H1 (cell line): ENCODE measurements around the gene CCDC197. TPM values are rescaled to one million over a fixed set of nuclear protein-coding genes. Genes with fewer than 3 reads are reported as not detected.

Source experiments
- CTCF ChIA-PET: fragments of 300-600 bp; sonication (Branson Sonifier 250); formaldehyde crosslinking; loops from one replicate; lab custom pipeline; 2021; ENCODE audit not compliant: partially characterized antibody; lab: Charles Lee
- POLR2A ChIA-PET: fragments of 300-600 bp; sonication (Branson Sonifier 250); formaldehyde crosslinking; loops from one replicate; lab custom pipeline; 2021; ENCODE audit warnings: inconsistent platforms; ENCODE audit not compliant: partially characterized antibody; lab: Charles Lee
- DNase-seq, 2 experiments: peaks; one replicate each; pipeline versions ENCODE4 v3.0.0 to v3.0.0-alpha.2; 2010 to 2022; ENCODE audit warnings: low spot score in 2 of 2, low read depth in 1 of 2, mixed read lengths in 1 of 2
- FAIRE-seq: peaks from 2 replicates; lab custom pipeline; 2011; peaks lifted over from hg19 to GRCh38; lab: Jason Lieb, UNC
- H2AFZ ChIP-seq: 2 replicates; pipeline ENCODE4 v1.8.1; 2012; ENCODE audit warnings: low read length, inconsistent platforms
- H2AK5ac ChIP-seq: 2 replicates; pipeline ENCODE4 v1.6.1; 2013; ENCODE audit warnings: low read depth, low read length
- H2BK120ac ChIP-seq: replicated peaks from 2 replicates; pipeline ENCODE3; 2013; ENCODE audit warnings: low read depth, low read length, inconsistent platforms
- H2BK12ac ChIP-seq: 2 replicates; pipeline ENCODE4 v1.6.1; 2013; ENCODE audit warnings: low read depth, low read length
- H2BK15ac ChIP-seq: 2 replicates; pipeline ENCODE4 v1.6.1; 2013; ENCODE audit warnings: low read length
- H2BK20ac ChIP-seq: 2 replicates; pipeline ENCODE4 v1.6.1; 2013; ENCODE audit warnings: low read length
- H2BK5ac ChIP-seq: 2 replicates; pipeline ENCODE4 v1.6.1; 2013; ENCODE audit warnings: low read depth, low read length
- H3K14ac ChIP-seq: 2 replicates; pipeline ENCODE4 v1.6.1; 2013; ENCODE audit warnings: inconsistent platforms; ENCODE audit not compliant: insufficient read length
- H3K18ac ChIP-seq: 2 replicates; pipeline ENCODE4 v1.6.1; 2013; ENCODE audit warnings: low read length; ENCODE audit errors: extremely low read depth
- H3K23ac ChIP-seq: 2 replicates; pipeline ENCODE4 v1.6.1; 2013; ENCODE audit warnings: inconsistent platforms; ENCODE audit not compliant: insufficient read length
- H3K23me2 ChIP-seq: 2 replicates; pipeline ENCODE4 v1.6.1; 2013; ENCODE audit warnings: low read depth, low read length
- H3K27ac ChIP-seq: 2 replicates; pipeline ENCODE4 v1.6.1; 2011; ENCODE audit warnings: low read depth, low read length, inconsistent platforms
- H3K27me3 ChIP-seq, 4 experiments: replicated peaks in 1 of 4; 1 replicate in 1 of 4; 2 replicates in 3 of 4; pipeline versions ENCODE4 v1.6.1 to v1.8.1; 2011 to 2013; ENCODE audit warnings: low read length in 3 of 4, mild to moderate bottlenecking in 3 of 4, inconsistent platforms in 2 of 4, mixed read lengths in 2 of 4, moderate library complexity in 1 of 4; ENCODE audit not compliant: control insufficient read depth in 3 of 4, insufficient read depth in 3 of 4; ENCODE audit errors: extremely low read depth in 1 of 4
- H3K36me3 ChIP-seq, 4 experiments: 2 replicates each; pipeline versions ENCODE4 v1.6.1 to v1.8.1; 2011 to 2013; ENCODE audit warnings: mild to moderate bottlenecking in 4 of 4, low read length in 3 of 4, moderate library complexity in 2 of 4, control low read depth in 1 of 4, inconsistent platforms in 1 of 4; ENCODE audit not compliant: insufficient read depth in 4 of 4, control insufficient read depth in 2 of 4
- H3K4ac ChIP-seq: replicated peaks from 2 replicates; pipeline ENCODE3; 2013; ENCODE audit warnings: low read length, low read depth, mixed read lengths, inconsistent platforms; ENCODE audit not compliant: insufficient read length
- H3K4me1 ChIP-seq, 4 experiments: replicated peaks in 1 of 4; 1 replicate in 1 of 4; 2 replicates in 3 of 4; pipeline versions ENCODE4 v1.6.1 to v1.8.1; 2011 to 2013; ENCODE audit warnings: low read length in 3 of 4, inconsistent platforms in 2 of 4, mixed read lengths in 1 of 4; ENCODE audit not compliant: insufficient read depth in 4 of 4, control insufficient read depth in 3 of 4
- H3K4me2 ChIP-seq, 2 experiments: 2 replicates each; pipeline versions ENCODE4 v1.6.1 to v1.8.1; 2011 to 2013; ENCODE audit warnings: low read depth in 2 of 2, low read length in 2 of 2, control low read depth in 1 of 2, inconsistent platforms in 1 of 2, mild to moderate bottlenecking in 1 of 2; ENCODE audit not compliant: insufficient read depth in 1 of 2
- H3K4me3 ChIP-seq, 4 experiments: fragments of 200-600, 300-600 bp in 1 of 4; sonication (generic), shearing (Covaris generic), sonication (Bioruptor Twin) in 1 of 4; 2 replicates each; pipeline versions ENCODE4 v1.5.1 to v1.8.1; 2011 to 2016; ENCODE audit warnings: low read length in 4 of 4, low read depth in 3 of 4, control low read depth in 2 of 4, inconsistent platforms in 2 of 4, mild to moderate bottlenecking in 2 of 4, mixed read lengths in 1 of 4, moderate library complexity in 1 of 4; ENCODE audit not compliant: insufficient read depth in 2 of 4; ENCODE audit errors: extremely low read depth in 1 of 4
- H3K56ac ChIP-seq: replicated peaks from 2 replicates; pipeline ENCODE3; 2013; ENCODE audit warnings: low read depth, mild to moderate bottlenecking, mixed read lengths, low read length, inconsistent platforms; ENCODE audit not compliant: insufficient read length
- H3K79me1 ChIP-seq: 2 replicates; pipeline ENCODE4 v1.6.1; 2013; ENCODE audit warnings: low read depth, low read length, control low read depth
- H3K79me2 ChIP-seq, 2 experiments: 2 replicates each; pipeline versions ENCODE4 v1.6.1 to v1.8.1; 2012 to 2013; ENCODE audit warnings: low read length in 2 of 2, mild to moderate bottlenecking in 2 of 2, inconsistent platforms in 1 of 2; ENCODE audit not compliant: insufficient read depth in 2 of 2, control insufficient read depth in 1 of 2
- H3K9ac ChIP-seq, 4 experiments: replicated peaks in 1 of 4; 1 replicate in 1 of 4; 2 replicates in 3 of 4; pipeline versions ENCODE4 v1.6.1 to v1.8.1; 2011 to 2013; ENCODE audit warnings: low read depth in 3 of 4, low read length in 3 of 4, control low read depth in 2 of 4, mild to moderate bottlenecking in 2 of 4, moderate library complexity in 2 of 4, inconsistent platforms in 1 of 4; ENCODE audit errors: extremely low read depth in 1 of 4
- H3K9me3 ChIP-seq, 2 experiments: 2 replicates each; pipeline versions ENCODE4 v1.6.1 to v1.8.1; 2012 to 2013; ENCODE audit warnings: mild to moderate bottlenecking in 2 of 2, moderate library complexity in 2 of 2, control low read depth in 1 of 2, inconsistent platforms in 1 of 2, low read depth in 1 of 2, low read length in 1 of 2, mixed read lengths in 1 of 2; ENCODE audit not compliant: insufficient read depth in 2 of 2
- H4K20me1 ChIP-seq, 2 experiments: replicated peaks in 1 of 2; 2 replicates each; pipeline versions ENCODE3 to v1.8.1; 2011 to 2013; ENCODE audit warnings: inconsistent platforms in 2 of 2, low read length in 2 of 2, mild to moderate bottlenecking in 1 of 2; ENCODE audit not compliant: insufficient read depth in 2 of 2, control insufficient read depth in 1 of 2
- H4K5ac ChIP-seq: 2 replicates; pipeline ENCODE4 v1.6.1; 2013; ENCODE audit warnings: low read length, low read depth, mixed read lengths, inconsistent platforms; ENCODE audit not compliant: insufficient read length
- H4K8ac ChIP-seq: 2 replicates; pipeline ENCODE4 v1.8.0; 2013; ENCODE audit warnings: mild to moderate bottlenecking, moderate library complexity, low read length, inconsistent platforms; ENCODE audit not compliant: insufficient read depth; ENCODE audit errors: extremely low read depth
- H4K91ac ChIP-seq: replicated peaks from 2 replicates; pipeline ENCODE3; 2013; ENCODE audit warnings: low read length, mixed read lengths, inconsistent platforms; ENCODE audit not compliant: insufficient read length
- BCL11A ChIP-seq, 2 experiments: IDR thresholded peaks; one replicate each; pipeline ENCODE4 v1.6.1; 2011; ENCODE audit warnings: low read depth in 2 of 2, low read length in 2 of 2, mild to moderate bottlenecking in 2 of 2
- CBX5 ChIP-seq: fragments of 300-800, 300-1000 bp; sonication (generic); IDR thresholded peaks from 2 replicates; pipeline ENCODE4 v1.7.1; 2016; ENCODE audit warnings: antibody characterized with exemption, low read length, low read depth
- E2F6 ChIP-seq: IDR thresholded peaks from 2 replicates; pipeline ENCODE4 v1.6.1; 2012; ENCODE audit warnings: inconsistent platforms
- GABPA ChIP-seq: IDR thresholded peaks from 2 replicates; pipeline ENCODE4 v1.6.1; 2011; ENCODE audit warnings: mild to moderate bottlenecking, low read length, moderate library complexity, borderline replicate concordance; ENCODE audit not compliant: insufficient read depth
- RXRA ChIP-seq: IDR thresholded peaks from 2 replicates; pipeline ENCODE4 v1.6.1; 2011; ENCODE audit warnings: low read depth, mild to moderate bottlenecking, low read length, moderate library complexity; ENCODE audit not compliant: insufficient read depth
- SAP30 ChIP-seq: fragments of 300-600 bp; sonication (generic); IDR thresholded peaks from 2 replicates; pipeline ENCODE4 v1.7.1; 2012; ENCODE audit warnings: low read length, moderate library complexity, mild to moderate bottlenecking, inconsistent platforms; ENCODE audit not compliant: insufficient read depth, insufficient replicate concordance
- ZNF274 ChIP-seq: IDR thresholded peaks from 2 replicates; pipeline ENCODE4 v1.7.0; 2012; ENCODE audit warnings: low read length, borderline replicate concordance; ENCODE audit errors: extremely low read depth
- WGBS, 2 experiments: shearing (Covaris generic) in 1 of 2; methylation state at CpG; one replicate each; pipeline versions ENCODE4 v1.1.6 to v1.1.7; 2013 to 2015; ENCODE audit warnings: low lambda C conversion rate in 2 of 2, mixed read lengths in 2 of 2, inconsistent platforms in 1 of 2, low coverage in 1 of 2, missing lambda C conversion rate in 1 of 2; ENCODE audit not compliant: insufficient replicate concordance in 2 of 2, insufficient coverage in 1 of 2, insufficient read length in 1 of 2; ENCODE audit errors: extremely low coverage in 1 of 2, missing lambda C conversion rate in 1 of 2; 5-methylcytosine and 5-hydroxymethylcytosine counted together
- polyA plus RNA-seq, 7 experiments: library from polyadenylated mRNA; depleted of rRNA in 3 of 7; stranded (reverse) in 5 of 7; unstranded in 2 of 7; fragments of >200 nt in 5 of 7; fragments of 200-250 nt in 2 of 7; gene quantifications; 1 replicate in 5 of 7; 2 replicates in 1 of 7; 4 replicates in 1 of 7; pipeline versions ENCODE4 v1.2.1 to v1.2.3, GENCODE V29; 2011 to 2013; ENCODE audit warnings: missing spikeins in 2 of 7, mixed read lengths in 2 of 7
- total RNA-seq: library from RNA; stranded (reverse); fragmentation: NEBNext Ultra II Directional; extraction: Animal tissue kit (Norgen Biotek cat#: 25700); gene quantifications from 2 replicates; pipeline ENCODE4 v1.2.1, GENCODE V29; 2021

The CCDC197 gene
- total and polyA plus RNA-seq, 2 of the 8 experiments (the other 6 are each of a cell fraction or from before 2014, with no cell fraction given) = not detected

GRCh38 chr14:93986955-93987354 is 10.1 kb upstream of the CCDC197 start:
- Histone ChIP-seq H3K4me1 (peaks cover 0 to 14% (median 8%) of the 10 kb centered on the region in 4 experiments; a peak in 4 of 7 replicates), H3K27me3 (no peaks in the 10 kb centered on the region; a peak in 1 of 7 replicates), H3K4ac (no peak overlapping the region), H4K20me1 (no peaks in the 10 kb centered on the region), H3K23ac (no peak overlapping the region), H3K79me2 (no peaks in the 10 kb centered on the region), H4K5ac (no peak overlapping the region), H3K14ac (no peak overlapping the region), H2BK120ac (no peak overlapping the region), H3K27ac (no peak overlapping the region), H3K36me3 (no peaks in the 10 kb centered on the region), H2AK5ac (no peak overlapping the region), H3K9ac (no peak overlapping the region), H2BK20ac (no peak overlapping the region), H2BK15ac (peak overlapping the region; percentile 65; the same call in 1 of the 2 replicates), H3K79me1 (no peaks in the 10 kb centered on the region), H3K23me2 (peaks cover 3% of the 10 kb centered on the region; the same call in 1 of the 2 replicates), H2BK5ac (0 out of 2 replicates have a peak overlapping the region, but pooled peaks have one; percentile 81)
- CTCF ChIA-PET = interaction anchor here (0.7 to 7.6 kb wide), 6 partner anchors 9 to 156 kb away, joined by 3 to 108 read pairs (median 56); partner anchors contain the start of genes ASB2 and CCDC197
- 76% methylated on average over 7 of the region's 9 CpGs; no CpG with 5 or more reads in 1 of the 2 experiments for WGBS, 2 experiments
- FAIRE-seq = no peak
- POLR2A ChIA-PET = no interaction called here
- TF ChIP-seq SAP30 = no peak
- no peak for TF ChIP-seq ZNF274
- no peak for TF ChIP-seq E2F6
- TF ChIP-seq CBX5 = no peak
- TF ChIP-seq BCL11A (IDR thresholded peaks at IDR 0.05; ENCODE audit: low read depth in 2 of 2, low read length in 2 of 2) = no peak
- no peak for TF ChIP-seq GABPA
- TF ChIP-seq RXRA = no peak
- TF ChIP-seq, all 59 proteins: peak for 0
- H3K9me3 ChIP-seq = no peaks in the 10 kb centered on the region
- peak overlapping the region; percentile 6; the same call in 1 of the 2 replicates for H2AFZ ChIP-seq
- peak overlapping the region; percentile 44 for H4K91ac ChIP-seq
- H3K56ac ChIP-seq = no peak overlapping the region
- H3K4me2 ChIP-seq = no peak overlapping the region
- no peak for DNase-seq
- H3K18ac ChIP-seq = peak overlapping the region; percentile 75; the same call in 1 of the 2 replicates
- 0 out of 2 replicates have a peak overlapping the region, but pooled peaks have one; percentile 60 for H2BK12ac ChIP-seq
- peak overlapping the region; percentile 66; the same call in 1 of the 2 replicates for H4K8ac ChIP-seq
- H3K4me3 ChIP-seq = no peak overlapping the region; a peak in 1 of 8 replicates
